LNCaP clone FGC (cell line): Measurements from ENCODE around the gene MMP12.

Source experiments
- DNase-seq: peaks from one replicate; pipeline ENCODE4 v3.0.0-alpha.2; 2011; ENCODE audit warnings: low read depth
- H3K4me3 ChIP-seq: 2 replicates; pipeline ENCODE4 v1.5.1; 2011; ENCODE audit warnings: mild to moderate bottlenecking, low read depth, low read length, control low read depth
- TF ChIP-seq, protein P1 (sequence below): IDR thresholded peaks from 2 replicates; pipeline ENCODE4 v1.5.1; 2012; ENCODE audit warnings: mild to moderate bottlenecking; ENCODE audit not compliant: control insufficient read depth, insufficient read depth; ENCODE audit errors: extremely low read depth

MMP12 gene

DNA sequence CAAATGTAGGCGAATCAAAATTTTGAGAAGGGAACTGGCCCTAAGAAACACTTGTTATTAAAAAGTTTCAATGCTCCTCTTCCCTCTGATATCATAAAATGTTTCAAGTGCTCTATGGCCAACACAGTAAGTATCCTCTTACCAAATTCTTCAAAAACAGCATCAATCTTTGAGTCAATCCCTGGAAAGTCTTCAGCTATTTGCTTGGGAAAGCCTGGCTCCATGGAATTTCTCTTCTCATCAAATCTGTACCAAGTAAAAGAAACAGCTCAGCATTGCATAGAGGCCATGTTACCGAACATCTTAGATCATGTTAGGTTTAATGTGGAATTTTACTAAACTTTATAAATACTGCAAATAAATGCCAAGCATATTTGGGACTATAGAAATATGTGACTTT lies 37.6 kb downstream of the MMP12 start:
- TF ChIP-seq, protein P1, sequence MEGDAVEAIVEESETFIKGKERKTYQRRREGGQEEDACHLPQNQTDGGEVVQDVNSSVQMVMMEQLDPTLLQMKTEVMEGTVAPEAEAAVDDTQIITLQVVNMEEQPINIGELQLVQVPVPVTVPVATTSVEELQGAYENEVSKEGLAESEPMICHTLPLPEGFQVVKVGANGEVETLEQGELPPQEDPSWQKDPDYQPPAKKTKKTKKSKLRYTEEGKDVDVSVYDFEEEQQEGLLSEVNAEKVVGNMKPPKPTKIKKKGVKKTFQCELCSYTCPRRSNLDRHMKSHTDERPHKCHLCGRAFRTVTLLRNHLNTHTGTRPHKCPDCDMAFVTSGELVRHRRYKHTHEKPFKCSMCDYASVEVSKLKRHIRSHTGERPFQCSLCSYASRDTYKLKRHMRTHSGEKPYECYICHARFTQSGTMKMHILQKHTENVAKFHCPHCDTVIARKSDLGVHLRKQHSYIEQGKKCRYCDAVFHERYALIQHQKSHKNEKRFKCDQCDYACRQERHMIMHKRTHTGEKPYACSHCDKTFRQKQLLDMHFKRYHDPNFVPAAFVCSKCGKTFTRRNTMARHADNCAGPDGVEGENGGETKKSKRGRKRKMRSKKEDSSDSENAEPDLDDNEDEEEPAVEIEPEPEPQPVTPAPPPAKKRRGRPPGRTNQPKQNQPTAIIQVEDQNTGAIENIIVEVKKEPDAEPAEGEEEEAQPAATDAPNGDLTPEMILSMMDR = no peak
- no peak for DNase-seq
- no peak overlapping the region for H3K4me3 ChIP-seq

DNA sequence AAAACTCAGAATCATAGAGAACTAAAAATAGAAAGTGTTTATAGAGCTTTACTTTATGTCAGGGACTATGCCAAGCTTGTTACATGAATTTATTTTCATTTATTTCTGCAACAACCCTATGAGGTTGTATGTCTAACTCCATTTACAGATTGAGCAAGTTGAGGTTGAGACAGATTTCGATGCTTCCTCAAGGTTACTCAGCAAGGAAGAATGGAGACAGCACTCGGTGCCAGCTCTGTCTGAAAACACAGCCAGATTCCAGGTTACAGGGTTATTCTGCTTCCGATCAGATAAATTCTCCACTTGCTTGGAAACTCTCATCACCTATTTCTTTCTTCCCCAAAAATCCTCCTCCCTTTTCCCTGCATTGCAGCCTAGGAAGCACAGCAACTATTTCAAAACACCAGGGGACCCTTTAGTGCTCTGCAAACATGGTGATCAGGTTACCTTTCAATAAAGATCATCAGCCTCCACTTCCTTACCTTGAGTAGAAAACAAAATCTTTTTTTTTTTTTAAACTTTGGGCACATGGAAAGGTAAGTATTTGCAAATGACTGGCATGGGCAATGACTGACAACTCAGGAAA lies 38.4 kb downstream of the MMP12 start:
- no peak overlapping the region for H3K4me3 ChIP-seq
- TF ChIP-seq, protein P1 = no peak
- no peak for DNase-seq

DNA sequence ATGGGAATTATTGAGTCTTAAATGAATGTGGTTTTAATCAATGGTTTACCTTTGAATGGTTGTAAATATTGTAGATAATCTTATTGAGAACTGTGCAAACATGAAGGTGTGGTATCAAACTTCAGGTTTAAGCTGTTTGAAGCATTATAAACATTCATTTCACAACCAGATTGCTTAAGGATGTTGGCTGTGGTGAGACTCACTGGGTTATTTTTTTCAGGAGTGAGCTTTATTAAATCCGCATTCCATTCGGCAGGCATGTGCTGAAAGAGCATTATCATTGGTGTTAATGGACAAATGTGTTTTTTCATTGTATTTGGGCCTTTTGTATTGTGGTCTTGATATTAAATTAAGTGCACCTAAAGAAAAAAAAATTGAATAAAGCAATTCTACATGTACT lies 41.1 kb downstream of the MMP12 start:
- no peak overlapping the region for H3K4me3 ChIP-seq
- TF ChIP-seq, protein P1 = no peak
- DNase-seq = no peak

DNA sequence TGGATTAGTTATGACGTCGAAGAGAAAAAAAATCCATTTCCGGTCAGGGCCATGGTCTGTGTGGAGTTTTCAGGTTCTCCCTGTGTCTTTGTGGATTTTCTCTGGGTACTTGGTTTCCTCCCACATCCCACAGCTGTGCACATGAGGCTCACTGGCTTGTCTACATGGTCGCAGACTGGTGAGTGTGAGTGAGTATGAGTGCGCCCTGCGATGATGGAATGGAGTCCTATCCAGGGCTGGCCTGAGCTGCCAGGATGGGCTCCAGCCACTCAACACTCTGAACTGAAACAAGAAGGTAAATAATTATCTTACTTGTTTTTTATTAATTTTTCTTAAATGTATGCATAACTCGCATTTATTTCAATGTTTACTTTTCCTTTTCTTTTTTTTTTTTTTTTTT lies 42.2 kb downstream of the MMP12 start:
- no peak overlapping the region for H3K4me3 ChIP-seq
- no peak for DNase-seq
- TF ChIP-seq, protein P1 = no peak

DNA sequence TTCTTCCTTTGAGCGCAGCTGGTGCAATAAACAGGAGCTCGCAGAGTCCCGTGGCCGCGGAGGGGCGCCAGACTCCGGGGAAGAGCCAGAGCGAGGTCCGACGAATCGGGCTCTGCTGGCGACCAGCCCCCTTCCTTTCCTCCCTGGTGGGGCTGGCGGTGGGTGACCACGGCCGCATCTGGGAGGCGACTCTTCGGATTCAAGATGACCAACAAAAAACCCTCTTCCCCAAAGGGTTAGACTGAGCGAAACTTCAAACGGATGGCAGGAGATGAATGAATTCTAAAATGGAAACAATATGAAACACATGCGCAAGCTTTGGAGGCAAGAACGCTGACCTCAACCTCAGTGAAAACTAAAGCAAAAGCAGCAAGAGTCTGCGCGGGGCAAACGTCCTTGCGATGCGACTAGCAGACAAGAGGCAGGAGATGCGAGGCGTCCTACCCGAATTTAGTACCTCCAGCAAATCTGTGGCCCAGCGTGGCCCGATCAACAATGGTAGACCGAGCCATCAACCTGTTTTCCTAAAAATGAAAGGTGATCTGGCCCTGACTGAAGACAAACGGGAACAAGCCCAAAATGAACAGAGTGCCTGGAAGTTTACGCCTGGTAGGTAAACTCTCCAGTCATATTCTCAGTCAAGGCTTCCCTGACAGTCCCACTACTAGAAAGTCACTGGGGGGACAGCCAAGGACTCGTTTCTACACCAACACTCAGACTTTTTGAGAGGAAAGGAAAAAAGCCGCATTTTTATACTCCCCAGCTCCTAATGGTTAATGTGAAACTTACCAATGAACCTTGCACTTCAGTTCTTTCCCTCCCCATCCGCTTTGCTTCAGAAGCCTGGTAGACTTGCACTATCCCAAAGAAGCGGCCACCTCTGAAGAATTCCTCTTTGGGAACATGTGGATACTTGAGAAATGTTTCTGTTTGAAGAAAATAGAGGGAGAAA lies 43.0 kb downstream of the MMP12 start:
- H3K4me3 ChIP-seq = no peak overlapping the region
- DNase-seq = no peak
- TF ChIP-seq, protein P1 = no peak

DNA sequence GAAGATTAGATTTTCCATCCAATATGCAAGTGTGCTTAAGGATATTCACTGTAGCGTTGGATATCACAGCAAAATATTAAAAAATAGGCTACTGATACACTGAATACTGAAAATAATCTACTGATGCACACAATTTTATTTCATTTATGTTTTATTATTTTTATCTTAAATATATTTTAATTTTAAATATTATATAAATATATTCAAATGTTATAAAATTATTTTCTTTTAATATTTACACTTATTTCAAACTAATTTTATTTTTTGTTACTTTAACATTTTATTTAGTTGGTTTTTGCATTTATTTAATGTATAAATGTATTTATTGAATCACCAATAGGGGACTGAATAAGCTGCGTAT lies 43.7 kb downstream of the MMP12 start:
- no peak overlapping the region for H3K4me3 ChIP-seq
- DNase-seq = no peak
- TF ChIP-seq, protein P1 = no peak
